Measurements from ENCODE around the gene PATL1. TPM values are rescaled to one million over a fixed set of nuclear protein-coding genes. Genes with fewer than 3 reads are reported as not detected.

The PATL1 gene
- total RNA-seq, 1 donor from 2014 or later: 39.3 TPM

DNA sequence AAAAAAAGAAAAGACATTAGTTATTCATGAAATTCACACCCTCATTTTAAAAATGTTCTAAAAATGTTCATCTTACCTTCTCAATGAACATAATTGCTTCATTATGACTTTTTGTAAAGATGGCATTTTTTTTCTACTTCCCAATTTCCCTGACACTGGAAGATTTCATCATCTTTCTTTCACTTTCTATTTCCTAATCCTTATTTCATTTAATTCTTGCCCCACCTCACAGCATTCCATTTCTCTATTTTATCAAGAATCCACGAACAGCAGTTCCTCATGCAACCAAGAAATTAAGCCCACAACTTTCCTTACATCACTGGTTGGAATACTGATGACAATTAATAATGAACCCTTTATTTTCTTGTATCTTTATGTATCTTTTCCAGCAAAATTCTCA lies 1.9 kb downstream of the PATL1 start:
- peak overlapping the region; percentile 86 for H3K4me3 Mint-ChIP-seq (ENCODE audit: unreplicated experiment)
- DNase-seq (ENCODE audit: extremely low spot score, unreplicated experiment): no peak
- H3K27ac Mint-ChIP-seq (ENCODE audit: unreplicated experiment): peak overlapping the region; percentile 94
- TF ChIP-seq, protein P1, sequence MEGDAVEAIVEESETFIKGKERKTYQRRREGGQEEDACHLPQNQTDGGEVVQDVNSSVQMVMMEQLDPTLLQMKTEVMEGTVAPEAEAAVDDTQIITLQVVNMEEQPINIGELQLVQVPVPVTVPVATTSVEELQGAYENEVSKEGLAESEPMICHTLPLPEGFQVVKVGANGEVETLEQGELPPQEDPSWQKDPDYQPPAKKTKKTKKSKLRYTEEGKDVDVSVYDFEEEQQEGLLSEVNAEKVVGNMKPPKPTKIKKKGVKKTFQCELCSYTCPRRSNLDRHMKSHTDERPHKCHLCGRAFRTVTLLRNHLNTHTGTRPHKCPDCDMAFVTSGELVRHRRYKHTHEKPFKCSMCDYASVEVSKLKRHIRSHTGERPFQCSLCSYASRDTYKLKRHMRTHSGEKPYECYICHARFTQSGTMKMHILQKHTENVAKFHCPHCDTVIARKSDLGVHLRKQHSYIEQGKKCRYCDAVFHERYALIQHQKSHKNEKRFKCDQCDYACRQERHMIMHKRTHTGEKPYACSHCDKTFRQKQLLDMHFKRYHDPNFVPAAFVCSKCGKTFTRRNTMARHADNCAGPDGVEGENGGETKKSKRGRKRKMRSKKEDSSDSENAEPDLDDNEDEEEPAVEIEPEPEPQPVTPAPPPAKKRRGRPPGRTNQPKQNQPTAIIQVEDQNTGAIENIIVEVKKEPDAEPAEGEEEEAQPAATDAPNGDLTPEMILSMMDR (IDR thresholded peaks at IDR 0.05): no peak
- peaks cover 33% of the 10 kb centered on the region for H3K36me3 Mint-ChIP-seq (ENCODE audit: unreplicated experiment)
- H3K27me3 Mint-ChIP-seq (ENCODE audit: unreplicated experiment): no peaks in the 10 kb centered on the region
- H3K4me1 Mint-ChIP-seq (ENCODE audit: unreplicated experiment): peaks cover 29% of the 10 kb centered on the region
- H3K9me3 Mint-ChIP-seq (ENCODE audit: unreplicated experiment): no peaks in the 10 kb centered on the region

DNA sequence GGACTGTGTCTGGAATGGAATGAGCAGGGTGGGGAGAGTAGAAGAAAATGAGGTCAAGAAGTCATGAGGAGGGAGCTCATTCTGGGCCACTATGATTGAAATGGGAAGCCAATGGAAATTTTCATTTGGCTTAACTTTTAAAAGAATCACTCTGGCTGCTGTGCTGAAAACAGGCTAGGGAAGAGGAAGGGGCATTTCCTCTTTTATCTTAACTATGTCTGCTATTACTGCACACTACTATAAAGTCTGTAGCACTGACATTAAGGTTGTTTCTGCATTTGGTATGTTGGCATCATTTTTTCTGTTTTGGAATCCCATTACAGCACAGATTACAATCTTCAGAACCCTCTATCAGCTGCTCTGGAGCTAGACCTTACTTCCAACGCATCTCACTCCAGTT lies 8.2 kb downstream of the PATL1 start:
- no peaks in the 10 kb centered on the region for H3K9me3 Mint-ChIP-seq (ENCODE audit: unreplicated experiment)
- TF ChIP-seq, protein P1 (IDR thresholded peaks at IDR 0.05): no peak

DNA sequence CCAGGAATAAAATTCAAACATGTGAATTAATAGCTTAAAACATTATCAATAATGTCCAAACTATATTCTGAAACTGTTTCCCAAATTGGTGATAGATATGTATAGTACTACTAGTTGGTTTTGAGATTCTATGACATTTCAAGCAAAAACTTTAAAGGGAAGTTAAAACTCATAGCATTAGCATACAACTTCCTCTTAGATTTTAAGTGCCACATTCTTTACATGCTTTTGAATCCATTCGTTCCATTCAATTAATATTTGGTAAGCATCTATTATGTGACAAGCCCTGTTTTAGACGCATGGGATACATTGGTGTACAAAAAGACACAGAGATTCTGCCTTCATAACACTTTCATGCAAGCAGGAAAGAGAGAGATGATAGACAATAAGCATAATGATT lies 8.9 kb downstream of the PATL1 start:
- no peaks in the 10 kb centered on the region for H3K9me3 Mint-ChIP-seq (ENCODE audit: unreplicated experiment)
- DNase-seq (ENCODE audit: extremely low spot score, unreplicated experiment): no peak
- peaks cover 9% of the 10 kb centered on the region for H3K4me1 Mint-ChIP-seq (ENCODE audit: unreplicated experiment)
- H3K4me3 Mint-ChIP-seq (ENCODE audit: unreplicated experiment): no peak overlapping the region
- H3K36me3 Mint-ChIP-seq (ENCODE audit: unreplicated experiment): peaks cover 51% of the 10 kb centered on the region
- H3K27ac Mint-ChIP-seq (ENCODE audit: unreplicated experiment): no peak overlapping the region
- TF ChIP-seq, protein P1 (IDR thresholded peaks at IDR 0.05): no peak
- H3K27me3 Mint-ChIP-seq (ENCODE audit: unreplicated experiment): no peaks in the 10 kb centered on the region

More for the DNA sequence above, 8.2 kb downstream of the PATL1 start:
- Mint-ChIP-seq H3K4me1 (ENCODE audit: unreplicated experiment) (peaks cover 9% of the 10 kb centered on the region), H3K36me3 (ENCODE audit: unreplicated experiment) (peaks cover 50% of the 10 kb centered on the region), H3K4me3 (ENCODE audit: unreplicated experiment) (no peak overlapping the region), H3K27ac (ENCODE audit: unreplicated experiment) (no peak overlapping the region), H3K27me3 (ENCODE audit: unreplicated experiment) (no peaks in the 10 kb centered on the region)
- no peak for DNase-seq (ENCODE audit: extremely low spot score, unreplicated experiment)

DNA sequence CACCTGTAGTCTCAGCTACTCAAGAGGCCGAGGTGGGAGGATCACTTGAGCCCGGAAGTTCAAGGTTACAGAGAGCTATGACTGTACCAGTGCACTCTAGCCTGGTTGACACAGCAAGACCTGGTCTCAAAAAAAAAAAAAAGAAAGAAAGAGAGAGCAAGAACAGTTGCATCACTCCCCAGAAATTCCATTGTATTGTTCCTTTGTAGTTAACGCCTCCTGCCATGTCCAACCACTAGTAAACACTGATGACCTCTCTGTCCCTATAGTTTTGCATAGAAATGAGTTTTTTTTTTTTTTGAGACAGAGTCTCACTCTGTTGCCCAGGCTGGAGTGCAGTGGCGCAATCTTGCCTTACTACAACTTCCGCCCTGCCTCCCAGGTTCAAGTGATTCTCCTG lies 10.8 kb downstream of the PATL1 start:
- H3K36me3 Mint-ChIP-seq (ENCODE audit: unreplicated experiment): peaks cover 48% of the 10 kb centered on the region
- DNase-seq (ENCODE audit: extremely low spot score, unreplicated experiment): no peak
- H3K4me1 Mint-ChIP-seq (ENCODE audit: unreplicated experiment): peaks cover 8% of the 10 kb centered on the region
- H3K4me3 Mint-ChIP-seq (ENCODE audit: unreplicated experiment): no peak overlapping the region
- H3K27ac Mint-ChIP-seq (ENCODE audit: unreplicated experiment): no peak overlapping the region
- TF ChIP-seq, protein P1 (IDR thresholded peaks at IDR 0.05): no peak
- no peaks in the 10 kb centered on the region for H3K27me3 Mint-ChIP-seq (ENCODE audit: unreplicated experiment)
- no peaks in the 10 kb centered on the region for H3K9me3 Mint-ChIP-seq (ENCODE audit: unreplicated experiment)

DNA sequence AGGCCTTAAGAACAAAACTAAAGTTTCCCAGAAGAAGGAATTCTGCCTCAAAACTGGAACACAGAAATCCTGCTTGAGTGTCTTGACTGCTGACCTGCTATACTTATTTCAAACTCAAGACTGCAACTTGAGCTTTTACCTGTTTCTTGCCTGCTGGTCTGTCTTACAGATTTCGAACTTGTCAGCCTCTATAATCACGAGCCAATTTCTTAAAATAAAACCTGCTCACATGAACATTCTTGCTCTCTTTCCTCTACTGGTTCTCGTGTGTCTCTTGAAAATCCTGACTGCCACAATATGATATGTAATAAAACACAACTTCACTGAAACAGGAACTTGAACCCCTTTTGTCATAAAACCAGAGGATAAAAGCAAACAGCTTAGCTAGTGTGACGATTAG lies 13.9 kb downstream of the PATL1 start:
- Mint-ChIP-seq H3K27me3 (ENCODE audit: unreplicated experiment) (no peaks in the 10 kb centered on the region), H3K4me1 (ENCODE audit: unreplicated experiment) (no peaks in the 10 kb centered on the region), H3K27ac (ENCODE audit: unreplicated experiment) (no peak overlapping the region), H3K4me3 (ENCODE audit: unreplicated experiment) (no peak overlapping the region), H3K36me3 (ENCODE audit: unreplicated experiment) (peaks cover 61% of the 10 kb centered on the region), H3K9me3 (ENCODE audit: unreplicated experiment) (no peaks in the 10 kb centered on the region)
- no peak for DNase-seq (ENCODE audit: extremely low spot score, unreplicated experiment)
- TF ChIP-seq, protein P1 (IDR thresholded peaks at IDR 0.05): no peak

Data from osteocyte (in vitro differentiated cells).